ENCODE results near the gene RIN3.
A peak's percentile ranks its signal among the peaks of the same experiment; 100 is the strongest.

RIN3 gene

GRCh38 chr14:92694807-92695206 lies 181.2 kb downstream of the RIN3 start:
- DNase-seq: no peak

GRCh38 chr14:92695562-92695961 lies 182.0 kb downstream of the RIN3 start:
- no peak for DNase-seq

- no peak for DNase-seq
Measured at GRCh38 chr14:92696366-92696765, 182.8 kb downstream of the RIN3 start.

- DNase-seq: no peak
Measured at GRCh38 chr14:92698393-92698792, 184.8 kb downstream of the RIN3 start.

- no peak for DNase-seq
Measured at GRCh38 chr14:92701826-92702225, 188.2 kb downstream of the RIN3 start.

- DNase-seq: no peak
Measured at GRCh38 chr14:92702441-92702918, 188.9 kb downstream of the RIN3 start.

GRCh38 chr14:92703516-92703915 lies 189.9 kb downstream of the RIN3 start:
- DNase-seq: no peak

GRCh38 chr14:92704036-92704804 lies 190.6 kb downstream of the RIN3 start:
- no peak for DNase-seq

GRCh38 chr14:92704821-92705220 lies 191.2 kb downstream of the RIN3 start:
- DNase-seq: no peak

GRCh38 chr14:92706386-92706785 lies 192.8 kb downstream of the RIN3 start:
- DNase-seq: no peak

GRCh38 chr14:92709340-92710000 lies 195.9 kb downstream of the RIN3 start:
- no peak for DNase-seq

- DNase-seq: no peak
Measured at GRCh38 chr14:92710001-92710341, 196.4 kb downstream of the RIN3 start.

- DNase-seq: no peak
Measured at GRCh38 chr14:92711976-92712653, 198.5 kb downstream of the RIN3 start.

GRCh38 chr14:92712654-92713051 lies 199.1 kb downstream of the RIN3 start:
- no peak for DNase-seq

- peak; percentile 25 for DNase-seq
Measured at GRCh38 chr14:92714739-92715307, 201.2 kb downstream of the RIN3 start.

- no peak for DNase-seq
Measured at GRCh38 chr14:92716131-92716530, 202.6 kb downstream of the RIN3 start.

- DNase-seq: no peak
Measured at GRCh38 chr14:92717571-92718042, 204.0 kb downstream of the RIN3 start.

- no peak for DNase-seq
Measured at GRCh38 chr14:92718664-92719063, 205.1 kb downstream of the RIN3 start.

- DNase-seq: no peak
Measured at GRCh38 chr14:92719421-92719820, 205.8 kb downstream of the RIN3 start.

GRCh38 chr14:92719890-92720323 lies 206.3 kb downstream of the RIN3 start:
- no peak for DNase-seq

- DNase-seq: no peak
Measured at GRCh38 chr14:92724516-92725340, 211.1 kb downstream of the RIN3 start.

All from T1000 (cell line).